ENCODE results near the gene KCTD3.

- TF ChIP-seq FOXK2 (IDR thresholded peaks at IDR 0.05) (no peak), FOXM1 (IDR thresholded peaks at IDR 0.05; ENCODE audit: borderline replicate concordance) (no peak), BHLHE40 (IDR thresholded peaks at IDR 0.05; ENCODE audit: borderline replicate concordance) (no peak), ARNT (IDR thresholded peaks at IDR 0.05) (no peak), SP1 (IDR thresholded peaks at IDR 0.05) (no peak), ELF4 (IDR thresholded peaks at IDR 0.05) (no peak), L3MBTL2 (conservative IDR thresholded peaks at IDR 0.05) (no peak), SUZ12 (IDR thresholded peaks at IDR 0.05) (no peak), HDGF (IDR thresholded peaks at IDR 0.05; ENCODE audit: borderline replicate concordance) (no peak), LEF1 (IDR thresholded peaks at IDR 0.05; ENCODE audit: borderline replicate concordance) (no peak), FOXA1 (IDR thresholded peaks at IDR 0.05) (no peak), NFRKB (IDR thresholded peaks at IDR 0.05) (no peak)
- TF ChIP-seq, protein P1, sequence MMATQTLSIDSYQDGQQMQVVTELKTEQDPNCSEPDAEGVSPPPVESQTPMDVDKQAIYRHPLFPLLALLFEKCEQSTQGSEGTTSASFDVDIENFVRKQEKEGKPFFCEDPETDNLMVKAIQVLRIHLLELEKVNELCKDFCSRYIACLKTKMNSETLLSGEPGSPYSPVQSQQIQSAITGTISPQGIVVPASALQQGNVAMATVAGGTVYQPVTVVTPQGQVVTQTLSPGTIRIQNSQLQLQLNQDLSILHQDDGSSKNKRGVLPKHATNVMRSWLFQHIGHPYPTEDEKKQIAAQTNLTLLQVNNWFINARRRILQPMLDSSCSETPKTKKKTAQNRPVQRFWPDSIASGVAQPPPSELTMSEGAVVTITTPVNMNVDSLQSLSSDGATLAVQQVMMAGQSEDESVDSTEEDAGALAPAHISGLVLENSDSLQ (IDR thresholded peaks at IDR 0.05) = no peak
Measured at GRCh38 chr1:215660259-215660658, 93.2 kb downstream of the KCTD3 start.
